GM19438 (cell line): ENCODE data around the gene ZNF521.

ENCODE experiments used
- ATAC-seq: cut with Tn5 transposase; IDR thresholded peaks from one replicate; pipeline ENCODE4 v1.9.1; 2021; ENCODE audit warnings: low read depth; ENCODE audit not compliant: unreplicated experiment

The ZNF521 gene

DNA sequence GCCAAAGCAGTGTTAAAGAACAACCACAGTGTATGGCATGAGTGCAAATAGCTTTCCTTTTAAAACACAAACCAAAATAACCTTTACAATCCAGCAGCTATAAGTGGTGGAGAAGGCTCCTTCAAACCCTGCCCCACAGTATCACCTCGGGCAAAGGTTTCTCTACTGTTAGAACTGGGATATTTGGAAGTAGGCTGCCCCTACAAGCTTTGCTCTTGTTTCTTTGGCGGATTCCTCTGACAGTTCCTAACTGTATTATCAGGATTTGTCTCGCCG, 214.8 kb downstream of the ZNF521 start:
- no peak for ATAC-seq

GRCh38 chr18:25136416-25137196, 215.4 kb downstream of the ZNF521 start:
- ATAC-seq = no peak

DNA sequence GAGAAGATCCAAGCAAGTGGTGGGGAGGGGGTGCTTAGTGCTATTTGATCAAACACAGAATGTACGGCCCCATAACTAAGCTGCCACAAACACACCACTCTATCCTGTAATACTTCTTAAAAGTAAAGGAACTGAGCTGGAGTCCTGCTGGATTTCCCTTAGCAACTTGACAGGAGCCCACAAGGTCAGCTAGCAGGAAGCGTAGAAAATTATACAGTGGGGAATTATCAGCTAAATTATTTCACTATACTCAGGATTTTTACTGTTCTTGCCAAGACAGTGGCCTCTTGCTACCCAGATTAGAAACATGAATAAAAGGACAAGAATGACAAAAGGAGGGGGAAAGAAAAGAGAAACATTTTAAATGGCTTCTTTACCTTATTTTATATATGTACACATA, 217.1 kb downstream of the ZNF521 start:
- no peak for ATAC-seq

GRCh38 chr18:25133879-25134278, 218.1 kb downstream of the ZNF521 start:
- ATAC-seq = no peak

DNA sequence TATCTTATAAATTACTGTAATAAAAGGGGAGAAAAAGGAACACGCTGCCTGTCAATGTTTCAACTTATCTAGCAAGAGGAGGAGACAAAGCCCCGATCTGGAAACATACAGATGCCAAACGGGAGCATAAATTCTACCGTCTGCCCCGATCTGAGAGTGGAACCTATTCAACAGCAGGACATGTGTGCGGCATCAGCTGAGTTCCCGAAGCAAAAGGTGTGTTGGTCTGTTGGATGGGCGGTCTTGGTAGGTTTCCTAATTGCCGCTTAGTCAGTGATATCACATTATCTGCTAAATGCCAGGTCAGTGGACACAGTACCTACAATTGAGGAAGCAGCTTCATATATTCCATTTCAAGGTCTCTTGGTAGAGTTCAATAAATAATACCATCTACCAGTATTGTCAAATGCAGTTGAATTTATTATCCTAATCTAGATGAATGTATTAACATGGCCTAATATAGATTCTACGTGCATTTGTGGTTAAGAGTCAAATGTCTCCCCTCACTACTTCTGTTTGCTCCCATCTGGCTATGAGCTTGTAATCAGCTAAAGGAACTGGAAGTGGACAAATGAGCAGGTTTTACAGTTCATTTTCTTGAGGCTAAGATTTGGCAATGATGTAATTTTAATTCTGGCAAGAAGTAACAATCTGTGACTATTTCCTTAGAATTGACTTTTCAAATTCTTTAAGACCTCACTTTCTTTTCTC, 219.0 kb downstream of the ZNF521 start:
- ATAC-seq = no peak

DNA sequence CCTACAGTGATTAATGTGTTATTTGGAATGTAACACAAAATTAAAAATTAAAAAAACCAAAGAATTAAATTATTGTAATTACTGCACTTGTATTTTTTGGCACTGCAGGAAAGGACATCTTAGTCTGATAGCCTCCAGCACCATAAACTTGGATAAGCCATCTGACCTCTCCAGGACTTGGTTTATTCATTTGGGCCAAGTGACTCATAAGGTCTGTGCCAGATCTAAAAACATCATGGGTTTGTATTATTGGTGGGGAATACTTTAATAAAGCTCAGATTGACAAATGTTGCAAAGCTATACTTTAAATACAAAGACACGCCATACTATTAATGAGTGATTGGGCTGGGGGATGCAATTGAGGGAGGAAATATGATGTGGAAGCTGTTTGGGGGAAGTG, 225.2 kb downstream of the ZNF521 start:
- no peak for ATAC-seq

DNA sequence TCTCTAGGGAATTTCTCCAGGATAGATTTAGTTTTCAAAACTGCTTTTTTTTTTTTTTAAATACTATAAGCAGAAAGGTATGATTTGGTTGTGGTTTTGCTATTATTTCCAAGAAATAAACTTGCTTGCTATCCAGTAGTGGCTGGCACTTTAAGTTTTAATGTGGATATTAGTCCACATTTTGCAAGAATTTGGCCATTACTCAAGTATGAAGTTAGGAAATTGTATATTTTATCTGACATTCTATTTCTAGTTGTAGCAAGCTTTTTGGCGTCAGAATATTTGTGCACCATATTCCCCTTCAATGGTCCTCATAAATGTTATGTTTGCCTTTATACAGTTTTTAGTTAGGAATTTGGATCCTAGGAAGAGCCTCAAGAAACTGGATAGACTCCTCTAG, 226.3 kb downstream of the ZNF521 start:
- ATAC-seq = no peak

DNA sequence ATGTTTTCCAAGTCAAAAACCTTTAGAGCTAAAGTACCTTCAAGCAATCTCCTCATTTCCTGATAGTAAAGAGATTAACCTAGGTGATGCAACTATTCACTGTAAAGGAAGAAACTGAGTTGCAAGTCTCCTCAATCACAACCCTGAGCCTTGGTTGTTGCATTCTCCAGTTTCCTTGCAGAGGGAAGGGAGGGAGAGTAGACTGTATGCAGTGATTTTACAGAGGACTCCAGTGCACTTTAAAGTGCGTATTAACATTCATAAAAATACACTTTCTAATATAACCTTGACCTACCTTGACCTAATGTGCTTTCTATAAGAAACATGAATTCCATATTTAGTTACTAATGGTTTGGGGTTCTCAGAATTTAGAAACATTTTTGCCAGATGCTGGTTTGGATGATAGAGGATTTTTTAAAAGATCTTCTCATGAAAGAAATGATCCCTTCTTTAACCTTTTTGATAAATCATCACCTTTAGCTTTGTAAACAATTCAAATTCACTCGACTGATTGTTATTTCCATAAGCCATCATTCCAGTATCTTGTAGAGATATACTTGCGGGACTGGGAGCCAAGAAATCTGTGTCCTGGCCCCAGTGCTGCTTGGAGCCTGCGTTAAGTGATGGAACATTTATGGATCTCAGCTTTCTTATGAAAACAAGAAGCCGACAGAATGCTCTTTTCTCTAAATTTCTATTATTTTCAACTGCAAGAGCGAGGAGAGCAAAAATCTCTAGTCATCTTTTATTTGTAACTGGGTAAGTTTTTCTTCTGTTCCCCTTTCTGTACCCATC, 228.3 kb downstream of the ZNF521 start:
- ATAC-seq = no peak

DNA sequence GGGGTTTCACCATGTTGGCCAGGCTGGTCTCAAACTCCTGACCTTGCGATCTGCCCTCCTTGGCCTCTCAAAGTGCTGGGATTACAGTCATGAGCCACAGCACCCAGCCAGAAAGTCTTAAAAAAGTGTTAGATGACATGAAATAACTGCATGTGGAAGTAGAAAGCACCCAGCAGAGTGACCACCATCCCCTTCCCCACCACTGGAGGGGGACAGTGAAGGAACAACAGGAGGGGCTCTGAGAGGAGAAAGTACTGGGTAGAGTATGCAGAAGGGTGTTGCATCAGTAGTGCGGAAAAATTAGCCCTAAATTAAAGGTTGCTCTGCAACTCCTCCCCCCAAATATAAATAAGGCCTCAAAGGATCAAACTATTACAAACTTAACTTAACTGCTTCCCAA, 230.5 kb downstream of the ZNF521 start:
- ATAC-seq = no peak

DNA sequence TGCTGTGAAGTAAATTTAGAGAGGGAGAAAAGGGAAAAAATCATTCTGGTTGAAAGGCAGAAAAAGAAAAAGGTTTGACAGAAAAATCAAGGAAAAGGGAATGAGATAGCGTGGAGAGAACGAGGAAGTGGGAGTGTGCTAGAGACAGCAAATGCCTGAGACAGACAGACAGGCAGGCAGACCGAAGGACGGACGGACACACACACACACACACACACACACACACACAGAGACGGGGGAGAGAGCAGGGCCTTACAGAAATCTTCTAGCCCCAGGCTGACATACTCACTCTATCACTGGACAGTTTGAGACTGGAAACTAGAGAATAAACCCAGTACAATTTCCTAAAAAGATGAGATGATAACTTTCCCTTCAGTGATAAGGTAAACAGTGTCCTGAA, 238.4 kb downstream of the ZNF521 start:
- ATAC-seq = no peak

GRCh38 chr18:25112821-25113434, 239.0 kb downstream of the ZNF521 start:
- no peak for ATAC-seq

DNA sequence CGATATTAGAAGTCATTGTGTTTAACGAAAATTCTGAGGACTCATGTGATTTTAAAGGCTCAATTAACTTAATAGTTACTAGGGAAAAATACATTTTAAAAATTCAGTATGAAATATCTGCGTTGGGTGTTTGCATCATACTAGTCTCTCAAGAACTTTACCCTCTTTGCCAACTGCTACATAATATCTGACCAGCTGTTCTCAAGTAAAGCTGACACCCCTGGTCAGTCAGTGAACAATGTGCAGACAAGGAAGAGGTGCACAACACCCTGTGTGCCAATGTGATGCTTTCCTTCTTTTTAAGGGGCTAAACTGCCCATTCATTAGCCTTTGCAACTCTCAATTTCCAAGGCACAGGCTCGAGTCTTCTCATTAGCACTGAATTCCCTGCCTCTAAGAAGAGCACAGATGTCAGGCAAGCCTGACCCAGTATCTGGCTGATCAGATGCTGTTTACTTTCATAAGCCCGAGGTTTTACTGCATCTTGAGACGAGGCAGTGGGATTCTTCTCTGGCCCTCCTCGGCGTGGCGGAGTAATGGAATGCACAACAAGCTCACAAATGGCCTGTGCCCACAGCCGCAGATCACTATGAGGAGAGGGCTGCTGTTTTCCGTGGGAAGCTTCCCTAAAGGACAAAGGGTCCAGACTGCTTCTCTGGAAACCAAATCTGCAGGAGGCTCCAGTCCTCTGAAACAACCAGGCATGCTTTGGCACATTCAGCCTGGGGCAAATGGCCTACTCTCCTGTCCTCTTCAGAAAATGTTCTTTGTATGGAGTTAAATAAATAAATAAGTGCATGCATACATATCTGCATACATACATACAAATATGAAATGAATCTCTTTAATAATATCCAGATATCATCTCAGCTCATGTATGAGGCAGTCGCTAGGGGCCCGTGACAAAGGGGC, 240.3 kb downstream of the ZNF521 start:
- ATAC-seq = no peak

- ATAC-seq = no peak
Observed at GRCh38 chr18:25109484-25109883, 242.5 kb downstream of the ZNF521 start.

DNA sequence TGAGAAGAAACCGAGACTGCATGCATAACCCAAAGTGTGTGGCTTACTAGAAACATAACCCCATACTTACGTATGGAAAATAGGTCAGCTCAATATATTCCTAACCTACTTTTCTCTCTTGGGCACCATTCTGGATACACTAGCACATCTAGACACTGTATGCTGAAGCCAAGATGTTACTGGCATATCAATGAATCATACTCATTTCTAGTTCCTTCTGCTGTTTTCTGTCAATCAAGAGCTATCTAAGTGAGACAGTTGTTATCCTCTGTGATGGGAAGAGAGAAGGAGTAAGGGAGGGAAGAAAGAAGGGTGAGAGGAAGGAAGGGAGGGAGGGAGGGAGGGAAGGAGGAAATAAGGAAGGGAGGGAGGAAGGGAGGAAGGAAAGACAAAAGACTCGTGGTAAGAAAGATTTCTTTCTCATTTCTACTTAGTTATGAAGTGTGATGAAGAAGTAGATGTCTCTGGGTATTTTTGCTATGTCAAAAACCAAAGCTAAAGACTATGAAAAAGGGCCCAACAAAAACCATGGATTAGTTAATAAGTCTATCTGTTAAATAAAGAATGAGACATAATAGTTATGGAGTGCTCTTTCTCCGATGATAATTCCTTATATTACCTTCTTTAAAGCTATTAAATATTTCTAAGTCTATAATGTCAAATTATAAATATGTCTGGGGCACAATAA, 248.4 kb downstream of the ZNF521 start:
- ATAC-seq = no peak

DNA sequence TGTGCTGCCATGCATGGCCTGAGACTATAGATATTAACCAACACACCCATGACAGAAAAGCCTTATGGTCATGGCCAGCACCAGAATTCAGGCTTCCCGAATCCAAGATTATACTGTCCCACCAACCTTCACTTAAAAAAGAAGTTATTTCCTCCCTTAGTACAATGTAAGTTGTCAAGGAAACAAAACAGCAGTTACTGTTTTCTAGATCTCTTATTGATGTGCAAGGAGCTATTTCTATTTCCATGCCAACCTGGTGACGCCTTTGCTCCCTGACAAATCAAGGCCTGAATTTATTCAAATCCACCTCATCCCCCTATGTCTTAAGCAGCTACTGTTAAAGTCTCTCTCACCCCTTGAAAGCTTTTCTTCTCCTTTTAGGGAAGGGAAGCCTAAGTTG, 249.3 kb downstream of the ZNF521 start:
- ATAC-seq = no peak

- ATAC-seq = no peak
Observed at GRCh38 chr18:25100418-25100817, 251.5 kb downstream of the ZNF521 start.

DNA sequence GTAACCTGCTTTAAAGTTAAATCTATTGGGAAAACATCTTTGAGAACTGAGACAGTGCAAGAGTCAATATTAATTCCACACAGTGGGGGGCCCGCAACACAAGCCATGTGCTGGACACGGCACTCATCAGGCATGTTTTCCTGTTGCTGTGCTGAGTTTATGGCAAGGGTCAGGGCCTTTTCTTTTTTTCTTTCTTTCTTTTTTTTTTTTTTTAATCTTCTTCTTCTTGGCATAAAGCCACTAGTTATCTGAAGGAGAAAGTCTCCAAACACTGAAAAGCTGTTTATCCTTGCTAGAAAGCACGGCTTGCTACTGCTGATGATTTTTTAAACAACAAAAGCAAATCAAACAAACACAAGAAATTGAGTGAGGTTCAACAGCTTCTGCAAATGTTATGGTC, 252.1 kb downstream of the ZNF521 start:
- ATAC-seq = no peak

DNA sequence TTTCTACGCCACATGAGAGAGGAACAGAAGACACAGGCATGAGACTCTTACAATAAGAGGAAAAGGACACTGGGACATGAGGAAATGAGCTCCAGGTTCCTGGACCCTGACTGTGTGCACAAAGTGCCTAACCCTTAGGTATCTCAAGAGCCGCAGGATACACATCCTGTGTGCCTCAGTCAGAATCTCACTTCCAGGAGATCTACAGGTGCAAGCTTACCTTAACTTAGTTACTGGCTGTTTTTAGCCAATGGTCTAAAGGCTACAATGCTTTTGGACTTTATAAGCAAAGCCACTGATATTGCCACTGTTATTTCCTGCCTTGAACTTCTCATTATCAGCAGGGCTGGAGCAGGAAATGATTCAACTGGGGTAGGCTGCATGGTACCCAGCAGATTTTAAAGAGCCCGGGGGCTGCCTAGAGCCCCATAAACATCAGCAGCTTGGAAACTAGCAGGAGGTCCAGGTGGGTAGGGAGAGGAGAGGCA, 254.4 kb downstream of the ZNF521 start:
- no peak for ATAC-seq

DNA sequence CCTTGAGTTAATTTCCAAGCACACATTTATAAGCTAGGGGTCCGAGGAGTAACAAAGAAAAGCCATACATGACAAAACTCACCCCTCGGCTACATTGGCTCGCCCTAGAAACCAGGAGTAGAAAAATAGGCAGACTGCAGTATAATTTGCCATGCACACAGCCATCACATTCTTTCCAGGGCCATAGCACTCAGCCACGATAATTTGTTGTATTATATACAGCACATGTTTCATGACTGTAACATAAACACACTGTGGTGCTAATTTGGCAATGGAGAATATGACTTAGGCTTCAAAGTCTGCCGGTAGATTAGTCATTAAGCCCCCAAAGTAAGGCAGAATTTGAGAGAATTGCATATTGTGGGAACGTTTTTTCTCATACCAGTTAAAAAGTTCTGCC, 254.9 kb downstream of the ZNF521 start:
- ATAC-seq = no peak
